RWPE2 (cell line): ENCODE data around the gene NECAB2.

Source experiments
- ATAC-seq: fragments of 200-7000 bp; cut with Tn5 transposase; 3 replicates; pipeline ENCODE4 v1.9.1; 2021; ENCODE audit warnings: low read depth
- DNase-seq: peaks from one replicate; pipeline ENCODE4 v3.0.0-alpha.2; 2020; ENCODE audit warnings: low spot score
- H3K27ac ChIP-seq: fragments of 450-650 bp; 2 replicates; pipeline ENCODE4 v1.5.1; 2017; ENCODE audit warnings: mild to moderate bottlenecking; ENCODE audit not compliant: poor library complexity, severe bottlenecking
- H3K27me3 ChIP-seq: fragments of 250-450 bp; sonication (Bioruptor Pico); 2 replicates; pipeline ENCODE4 v1.5.1; 2021; ENCODE audit warnings: mild to moderate bottlenecking, moderate library complexity; ENCODE audit not compliant: insufficient read depth, poor library complexity, severe bottlenecking
- H3K36me3 ChIP-seq: fragments of 250-450 bp; sonication (Bioruptor Pico); 2 replicates; pipeline ENCODE4 v1.5.1; 2020; ENCODE audit warnings: low read depth, mild to moderate bottlenecking, moderate library complexity
- H3K4me1 ChIP-seq: fragments of 250-450 bp; sonication (Bioruptor Pico); 2 replicates; pipeline ENCODE4 v1.5.1; 2021; ENCODE audit warnings: mild to moderate bottlenecking, moderate library complexity; ENCODE audit not compliant: insufficient read depth, poor library complexity, severe bottlenecking
- H3K4me3 ChIP-seq: fragments of 250-450 bp; sonication (Bioruptor Pico); 2 replicates; pipeline ENCODE4 v1.5.1; 2021; ENCODE audit warnings: mild to moderate bottlenecking, moderate library complexity; ENCODE audit not compliant: severe bottlenecking
- H3K9me3 ChIP-seq: fragments of 250-450 bp; sonication (Bioruptor Pico); 2 replicates; pipeline ENCODE4 v1.5.1; 2021; ENCODE audit warnings: mild to moderate bottlenecking, moderate library complexity; ENCODE audit not compliant: severe bottlenecking
- CTCF ChIP-seq: fragments of 450-650 bp; IDR thresholded peaks from one replicate; pipeline ENCODE4 v1.5.1; 2017; ENCODE audit warnings: mild to moderate bottlenecking, moderate library complexity; ENCODE audit not compliant: poor library complexity, severe bottlenecking

The NECAB2 gene

GRCh38 chr16:83925095-83925905 is 42.7 kb upstream of the NECAB2 start:
- no peak for ATAC-seq
- no peak for DNase-seq
- H3K4me1 ChIP-seq = peaks cover 22% of the 10 kb centered on the region

GRCh38 chr16:83925957-83926725 is 41.9 kb upstream of the NECAB2 start:
- H3K27me3 ChIP-seq = no peaks in the 10 kb centered on the region
- H3K4me1 ChIP-seq = peaks cover 22% of the 10 kb centered on the region
- H3K36me3 ChIP-seq = no peaks in the 10 kb centered on the region
- H3K9me3 ChIP-seq = no peaks in the 10 kb centered on the region
- ATAC-seq = no peak
- H3K4me3 ChIP-seq = no peak overlapping the region
- no peak for DNase-seq
- TF ChIP-seq CTCF = no peak
- no peak overlapping the region for H3K27ac ChIP-seq

More at GRCh38 chr16:83925095-83925905, 42.7 kb upstream of the NECAB2 start:
- H3K4me3 ChIP-seq = no peak overlapping the region
- H3K27ac ChIP-seq = no peak overlapping the region
- no peak for TF ChIP-seq CTCF
- no peaks in the 10 kb centered on the region for H3K27me3 ChIP-seq
- no peaks in the 10 kb centered on the region for H3K36me3 ChIP-seq
- H3K9me3 ChIP-seq = no peaks in the 10 kb centered on the region

- peak overlapping the region; percentile 60 for H3K27ac ChIP-seq
Observed at GRCh38 chr16:83926726-83927397, 41.2 kb upstream of the NECAB2 start.

GRCh38 chr16:83928341-83929055 is 39.5 kb upstream of the NECAB2 start:
- Histone ChIP-seq H3K9me3 (no peaks in the 10 kb centered on the region), H3K27me3 (no peaks in the 10 kb centered on the region), H3K27ac (peak overlapping the region; percentile 60), H3K4me1 (peaks cover 22% of the 10 kb centered on the region), H3K4me3 (no peak overlapping the region), H3K36me3 (no peaks in the 10 kb centered on the region)
- DNase-seq (peak; percentile 74), ATAC-seq (peak; percentile 68)
- TF ChIP-seq CTCF = no peak

More at GRCh38 chr16:83926726-83927397, 41.2 kb upstream of the NECAB2 start:
- peak; percentile 98 for TF ChIP-seq CTCF
- Histone ChIP-seq H3K4me3 (peak overlapping the region; percentile 18), H3K27me3 (no peaks in the 10 kb centered on the region), H3K4me1 (peaks cover 22% of the 10 kb centered on the region), H3K36me3 (no peaks in the 10 kb centered on the region), H3K9me3 (no peaks in the 10 kb centered on the region)
- peak; percentile 80 for ATAC-seq
- peak; percentile 78 for DNase-seq
